ENCODE data around the gene BRCC3.

The BRCC3 gene

DNA sequence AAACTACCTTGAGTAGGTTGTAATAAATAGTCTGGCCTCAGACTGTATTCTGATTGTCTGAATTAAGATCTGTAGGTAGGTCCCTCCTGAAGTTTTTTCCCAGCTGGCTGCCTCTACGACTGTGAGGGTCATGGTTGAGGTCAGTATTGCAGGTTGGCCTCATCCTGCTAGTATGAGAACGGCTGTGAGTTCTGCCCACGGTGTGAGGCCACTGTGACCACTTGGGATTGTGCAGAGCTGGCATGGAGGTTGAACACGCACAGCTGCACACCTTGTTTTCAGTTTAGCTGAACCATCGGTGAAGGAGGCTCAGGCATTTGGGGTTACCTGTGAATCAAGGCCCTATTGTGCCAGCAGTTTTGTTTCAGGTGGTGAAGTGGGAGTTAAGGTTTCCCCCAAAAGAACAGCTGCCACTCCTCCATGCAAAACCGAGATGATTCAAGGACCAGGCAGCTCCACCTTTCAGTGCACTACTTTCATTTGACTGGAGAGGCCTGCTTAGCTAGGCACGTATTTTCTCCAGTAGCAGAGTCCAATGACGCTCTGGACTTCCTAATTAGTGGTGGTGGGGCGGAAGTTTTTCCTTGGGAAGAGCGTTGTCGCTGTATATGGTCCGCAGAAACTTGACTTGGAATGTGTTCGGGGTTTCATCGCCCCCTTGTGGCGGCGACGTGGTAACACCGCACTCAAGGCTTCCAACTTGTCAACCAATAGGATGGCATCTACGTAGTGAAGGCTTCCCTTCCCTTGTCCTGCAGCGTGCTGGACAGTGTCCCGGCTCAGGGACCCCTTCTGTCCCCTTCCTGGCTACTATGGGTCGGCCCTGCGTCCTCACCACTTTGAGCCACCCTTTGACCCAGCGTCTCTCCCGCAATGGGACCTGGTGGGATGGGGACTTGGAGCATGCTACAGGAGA lies 14.2 kb upstream of the BRCC3 start:
- DNase-seq (ENCODE audit: low spot score) (peak; percentile 63), FAIRE-seq (no peak)

GRCh38 chrX:155061760-155062159 lies 9.5 kb upstream of the BRCC3 start:
- DNase-seq (ENCODE audit: low spot score) = no peak
- FAIRE-seq = no peak

DNA sequence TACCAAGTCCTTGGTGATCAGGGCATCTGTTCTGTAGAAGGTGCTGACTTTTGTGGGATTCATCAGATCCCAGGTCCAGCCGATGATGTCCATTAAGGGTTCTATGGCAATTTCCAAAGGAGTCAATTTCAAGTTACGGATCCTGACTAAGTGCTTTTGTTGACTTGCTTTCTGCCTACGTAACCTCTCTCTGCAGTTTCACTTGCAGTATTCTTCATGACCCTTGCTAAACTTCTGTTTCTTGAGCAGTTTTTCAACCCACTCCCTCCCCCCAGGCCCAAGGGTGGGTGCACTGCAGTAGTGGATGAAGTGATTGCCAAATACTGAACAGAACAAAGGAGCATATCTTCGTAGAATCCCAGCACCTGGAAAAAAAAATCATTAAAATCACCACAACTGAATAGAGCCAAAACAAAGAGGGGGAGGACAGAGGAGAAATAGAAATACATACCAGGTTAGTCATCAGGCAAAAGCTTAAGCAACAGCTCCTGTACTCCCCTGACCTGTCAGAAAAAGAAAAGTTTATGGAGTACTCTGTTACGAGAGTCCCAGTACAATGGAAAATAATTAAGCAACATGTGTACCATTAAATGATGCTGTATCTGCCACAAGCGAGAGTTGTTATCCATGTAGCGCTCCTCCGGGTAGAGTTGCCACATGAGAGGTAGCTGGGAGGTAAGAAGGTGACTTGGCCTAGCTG lies 6.1 kb upstream of the BRCC3 start:
- DNase-seq (ENCODE audit: low spot score) (peak; percentile 47), FAIRE-seq (no peak)

GRCh38 chrX:155068165-155068564 lies 3.1 kb upstream of the BRCC3 start:
- peak; percentile 46 for DNase-seq (ENCODE audit: low spot score)
- FAIRE-seq = no peak

- FAIRE-seq (no peak), DNase-seq (ENCODE audit: low spot score) (no peak)
Observed at GRCh38 chrX:155069414-155069813, 1.9 kb upstream of the BRCC3 start.

DNA sequence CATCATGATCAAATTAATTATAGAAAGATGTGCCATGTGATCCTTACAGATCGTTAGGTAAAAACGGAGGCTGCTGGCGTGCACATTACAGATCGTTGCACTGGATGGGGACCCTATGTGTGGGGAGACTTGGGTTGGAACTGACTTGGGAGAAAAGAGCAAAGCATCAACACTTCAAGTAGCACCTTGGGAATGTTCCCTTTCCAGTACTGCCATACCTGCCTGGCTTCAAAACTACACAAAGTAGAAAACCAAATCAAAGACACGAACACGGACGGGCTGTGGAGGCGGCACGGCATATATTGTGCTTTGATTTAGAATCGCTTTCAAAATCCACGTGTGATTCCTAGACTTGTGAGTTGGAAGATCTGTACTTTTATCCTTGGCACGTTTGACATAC lies 1.3 kb upstream of the BRCC3 start:
- DNase-seq (ENCODE audit: low spot score) (no peak), FAIRE-seq (no peak)

DNA sequence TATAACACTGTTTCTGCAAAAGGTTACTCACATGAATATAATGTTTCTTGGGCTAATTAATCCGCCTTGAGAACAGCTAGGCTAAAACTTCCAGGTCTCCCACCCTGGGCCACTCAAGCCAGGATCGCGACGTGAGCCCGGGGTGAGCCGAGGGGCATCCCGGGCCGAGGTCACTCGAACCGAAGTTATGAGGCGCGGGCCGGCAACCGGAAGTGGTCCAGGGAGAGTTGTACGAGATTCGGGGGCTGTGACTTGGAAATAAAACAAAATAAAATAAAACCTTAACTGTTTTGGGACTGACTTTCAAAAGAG lies 689 bp upstream of the BRCC3 start:
- FAIRE-seq (no peak), DNase-seq (ENCODE audit: low spot score) (peak; percentile 18)

- no peak for DNase-seq (ENCODE audit: low spot score)
Observed at GRCh38 chrX:155071694-155072280, 479 bp downstream of the BRCC3 start.

DNA sequence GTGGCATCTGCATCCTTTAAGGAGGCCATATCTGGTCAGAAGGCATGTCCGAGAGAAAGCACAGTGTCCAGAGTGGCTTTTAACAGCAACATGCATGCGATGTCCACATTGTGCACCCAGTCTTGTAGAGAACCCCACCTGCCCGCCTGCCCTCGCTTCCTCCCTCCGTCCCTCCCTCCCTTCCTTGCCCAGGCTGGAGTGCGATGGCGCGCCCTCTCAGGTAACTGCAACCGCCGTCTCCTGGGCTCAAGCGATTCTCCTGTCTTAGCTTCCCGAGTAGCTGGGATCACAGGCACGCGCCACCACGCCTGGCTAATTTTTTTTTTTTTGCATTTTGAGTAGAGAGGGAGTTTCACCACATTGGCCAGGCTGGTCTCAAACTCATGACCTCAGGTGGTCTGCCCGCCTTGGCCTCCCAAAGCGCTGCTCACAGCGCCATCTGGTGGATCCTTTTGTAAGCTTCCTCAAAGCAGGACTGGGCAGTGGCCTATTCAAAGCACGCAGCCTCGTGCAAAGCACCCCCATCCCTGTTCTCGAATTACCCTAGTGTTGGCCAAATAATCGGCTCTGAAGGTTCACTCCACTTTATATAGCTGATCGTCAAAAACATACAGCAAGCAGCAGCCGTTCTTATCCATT lies 15.0 kb downstream of the BRCC3 start:
- no peak for FAIRE-seq

More at GRCh38 chrX:155071694-155072280, 479 bp downstream of the BRCC3 start:
- no peak for FAIRE-seq

DNA sequence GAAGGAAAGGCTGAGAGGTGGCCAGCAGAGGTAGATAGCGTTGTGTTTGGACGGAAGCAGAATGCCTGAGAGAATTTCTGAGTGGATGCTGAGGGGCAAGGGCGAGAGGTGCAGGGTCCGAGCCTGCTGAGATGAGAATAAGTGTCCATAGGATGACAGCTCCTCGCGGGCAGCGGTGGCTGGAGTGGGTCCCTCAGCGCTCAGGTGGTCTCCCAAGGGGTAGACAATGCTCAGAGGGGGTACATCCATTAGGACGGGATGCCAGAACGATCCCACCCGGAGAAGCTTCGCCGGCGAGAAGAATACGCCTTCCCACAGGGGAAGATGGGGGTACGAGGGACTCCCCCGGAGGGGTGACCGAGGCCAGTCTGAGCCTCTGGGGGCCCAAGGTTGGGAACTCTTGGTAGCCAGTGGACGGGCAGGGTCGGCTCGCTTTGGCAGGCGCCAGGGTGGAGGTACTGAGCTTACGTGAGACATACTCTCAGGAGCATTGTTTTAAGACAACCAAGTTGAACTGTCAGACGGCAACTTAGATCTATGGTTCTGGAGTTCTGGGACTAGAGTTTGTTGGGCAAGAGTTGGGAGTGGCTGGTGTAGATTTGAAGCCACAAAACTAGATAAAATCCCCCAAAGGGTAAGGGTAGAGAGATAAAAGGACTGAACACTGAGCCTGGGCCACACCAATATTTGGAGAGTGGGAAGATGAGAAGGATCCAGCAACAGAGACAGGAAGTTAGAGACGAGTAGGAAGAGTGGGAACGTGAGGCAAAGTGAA lies 15.8 kb downstream of the BRCC3 start:
- FAIRE-seq (no peak), DNase-seq (ENCODE audit: low spot score) (no peak)

More for the DNA sequence above, 15.0 kb downstream of the BRCC3 start:
- peak; percentile 26 for DNase-seq (ENCODE audit: low spot score)

GRCh38 chrX:155094468-155095061 lies 23.3 kb downstream of the BRCC3 start:
- FAIRE-seq (no peak), DNase-seq (ENCODE audit: low spot score) (no peak)

GRCh38 chrX:155105919-155106318 lies 34.6 kb downstream of the BRCC3 start:
- FAIRE-seq (no peak), DNase-seq (ENCODE audit: low spot score) (no peak)

GRCh38 chrX:155108427-155108826 lies 37.1 kb downstream of the BRCC3 start:
- no peak for FAIRE-seq
- no peak for DNase-seq (ENCODE audit: low spot score)

GRCh38 chrX:155112171-155112570 lies 40.9 kb downstream of the BRCC3 start:
- no peak for DNase-seq (ENCODE audit: low spot score)
- no peak for FAIRE-seq

DNA sequence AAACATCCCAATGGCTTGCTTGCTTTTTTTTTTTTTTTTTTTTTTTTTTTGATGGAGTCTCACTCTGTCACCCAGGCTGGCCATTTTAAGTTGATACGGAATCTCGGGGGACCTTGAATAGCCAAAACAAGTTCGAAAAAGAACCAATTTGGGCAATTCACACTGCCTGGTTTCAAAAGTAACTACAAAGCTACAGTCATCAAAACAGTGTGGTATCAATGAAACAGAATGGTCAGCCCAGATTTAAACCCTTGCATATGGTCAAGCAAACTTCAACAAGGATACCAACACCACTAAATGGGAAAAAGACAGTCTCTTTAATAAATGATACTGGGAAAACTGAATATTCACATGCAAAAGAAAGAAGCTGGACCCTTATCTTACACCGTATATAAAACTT lies 41.8 kb downstream of the BRCC3 start:
- DNase-seq (ENCODE audit: low spot score) (no peak), FAIRE-seq (no peak)

GRCh38 chrX:155115174-155115819 lies 44.0 kb downstream of the BRCC3 start:
- no peak for DNase-seq (ENCODE audit: low spot score)

GRCh38 chrX:155127465-155127864 lies 56.2 kb downstream of the BRCC3 start:
- no peak for DNase-seq (ENCODE audit: low spot score)
- no peak for FAIRE-seq

More at GRCh38 chrX:155115174-155115819, 44.0 kb downstream of the BRCC3 start:
- no peak for FAIRE-seq

DNA sequence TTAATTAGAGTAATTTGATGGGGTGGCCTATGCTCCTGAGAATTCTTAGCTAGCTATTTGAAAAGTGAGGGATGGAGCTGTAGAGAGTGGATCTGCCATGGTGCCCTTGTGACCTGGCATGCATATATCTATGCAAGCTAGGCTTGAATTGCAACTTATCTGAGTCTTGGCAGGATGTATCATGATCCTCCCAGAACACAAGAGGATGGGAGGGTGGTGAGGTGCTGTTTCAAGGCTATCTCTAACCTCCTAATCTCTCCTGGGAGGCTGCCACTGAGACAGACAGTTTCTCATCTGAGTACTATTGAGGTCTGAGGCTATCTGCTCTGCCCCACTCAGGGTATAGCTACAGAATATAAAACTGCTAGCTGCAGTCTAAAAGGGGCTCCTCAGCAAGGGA lies 56.6 kb downstream of the BRCC3 start:
- no peak for DNase-seq (ENCODE audit: low spot score)
- no peak for FAIRE-seq

GRCh38 chrX:155132110-155132509 lies 60.8 kb downstream of the BRCC3 start:
- FAIRE-seq = no peak

GRCh38 chrX:155134255-155134654 lies 62.9 kb downstream of the BRCC3 start:
- DNase-seq (ENCODE audit: low spot score) (no peak), FAIRE-seq (no peak)

More at GRCh38 chrX:155132110-155132509, 60.8 kb downstream of the BRCC3 start:
- no peak for DNase-seq (ENCODE audit: low spot score)
